Endothelial cell of umbilical vein (primary cell): ENCODE data around the gene PPP1CA.

ENCODE experiments used
- CTCF ChIP-seq, 2 donors: IDR thresholded peaks; 1 replicate in 1 of 2; 2 replicates in 1 of 2; pipeline ENCODE4 v1.5.1; 2011; ENCODE audit warnings: low read length in 2 of 2, mild to moderate bottlenecking in 2 of 2, moderate library complexity in 2 of 2, control low read depth in 1 of 2, inconsistent platforms in 1 of 2, low read depth in 1 of 2; ENCODE audit not compliant: insufficient read depth in 1 of 2; ENCODE audit errors: extremely low read depth in 1 of 2
- MAX ChIP-seq: IDR thresholded peaks from 2 replicates; pipeline ENCODE4 v1.6.1; 2011; ENCODE audit not compliant: insufficient read depth, insufficient read length
- MYC ChIP-seq: IDR thresholded peaks from one replicate; pipeline ENCODE4 v1.6.1; 2011; ENCODE audit warnings: mild to moderate bottlenecking, low read depth, low read length
- POLR2A ChIP-seq: IDR thresholded peaks from 2 replicates; pipeline ENCODE4 v1.6.1; 2012; ENCODE audit warnings: low read depth, mild to moderate bottlenecking, control low read depth, low read length

GRCh38 chr11:67440229-67441097 is 38.8 kb upstream of the PPP1CA start:
- TF ChIP-seq MYC: no peak
- no peak for TF ChIP-seq CTCF (IDR thresholded peaks at IDR 0.05; ENCODE audit: extremely low read depth in 1 of 2, insufficient read depth in 1 of 2, low read depth in 1 of 2, low read length in 2 of 2)
- TF ChIP-seq MAX: no peak
- no peak for TF ChIP-seq POLR2A
